ENCODE measurements around the gene PLET1.

Gene PLET1

GRCh38 chr11:112285841-112286311 lies 25.2 kb upstream of the PLET1 start:
- no peaks in the 10 kb centered on the region for H3K9me3 ChIP-seq (replicated peaks; ENCODE audit: insufficient read depth, low read length)
- H4K20me1 ChIP-seq (ENCODE audit: insufficient read depth, low read length) = no peaks in the 10 kb centered on the region
- H3K9me2 ChIP-seq (replicated peaks; ENCODE audit: insufficient read depth, low read length) = no peaks in the 10 kb centered on the region
- no peaks in the 10 kb centered on the region for H3K27me3 ChIP-seq (replicated peaks; ENCODE audit: insufficient read depth, low read length)
- no peaks in the 10 kb centered on the region for H3F3A ChIP-seq (ENCODE audit: insufficient read depth, low read length)
- H3K27ac ChIP-seq (ENCODE audit: low read length) = no peak overlapping the region
- H2AFZ ChIP-seq (ENCODE audit: low read length) = no peak overlapping the region
- H3K4me1 ChIP-seq (ENCODE audit: low read length) = no peaks in the 10 kb centered on the region
- no peaks in the 10 kb centered on the region for H3K36me3 ChIP-seq (replicated peaks; ENCODE audit: insufficient read depth, low read length)
- TF ChIP-seq EZH2phosphoT487 (IDR thresholded peaks at IDR 0.05; ENCODE audit: low read length) = no peak
- no peak for TF ChIP-seq EZH2 (optimal IDR thresholded peaks at IDR 0.05; ENCODE audit: low read depth, low read length)
- TF ChIP-seq CTCF (IDR thresholded peaks at IDR 0.05; ENCODE audit: low read length) = no peak
- H3K4me2 ChIP-seq (ENCODE audit: low read depth, low read length) = no peak overlapping the region
- H3K79me2 ChIP-seq (ENCODE audit: low read length) = no peaks in the 10 kb centered on the region
- H3K4me3 ChIP-seq (ENCODE audit: low read length) = no peak overlapping the region
- DNase-seq = no peak
- no peak overlapping the region for H3K9ac ChIP-seq (ENCODE audit: low read length)

- Histone ChIP-seq H3K4me1 (ENCODE audit: low read length) (no peaks in the 10 kb centered on the region), H3K4me2 (ENCODE audit: low read depth, low read length) (no peak overlapping the region), H2AFZ (ENCODE audit: low read length) (no peak overlapping the region), H4K20me1 (ENCODE audit: insufficient read depth, low read length) (no peaks in the 10 kb centered on the region), H3K36me3 (replicated peaks; ENCODE audit: insufficient read depth, low read length) (no peaks in the 10 kb centered on the region), H3K9me3 (replicated peaks; ENCODE audit: insufficient read depth, low read length) (no peaks in the 10 kb centered on the region), H3F3A (ENCODE audit: insufficient read depth, low read length) (no peaks in the 10 kb centered on the region), H3K4me3 (ENCODE audit: low read length) (no peak overlapping the region), H3K9ac (ENCODE audit: low read length) (no peak overlapping the region), H3K9me2 (replicated peaks; ENCODE audit: insufficient read depth, low read length) (no peaks in the 10 kb centered on the region), H3K27ac (ENCODE audit: low read length) (no peak overlapping the region), H3K79me2 (ENCODE audit: low read length) (no peaks in the 10 kb centered on the region), H3K27me3 (replicated peaks; ENCODE audit: insufficient read depth, low read length) (no peaks in the 10 kb centered on the region)
- DNase-seq = no peak
- TF ChIP-seq EZH2 (optimal IDR thresholded peaks at IDR 0.05; ENCODE audit: low read depth, low read length) (no peak), CTCF (IDR thresholded peaks at IDR 0.05; ENCODE audit: low read length) (no peak), EZH2phosphoT487 (IDR thresholded peaks at IDR 0.05; ENCODE audit: low read length) (no peak)
Measured at GRCh38 chr11:112281726-112282125, 21.1 kb upstream of the PLET1 start.

GRCh38 chr11:112280268-112281126 lies 19.8 kb upstream of the PLET1 start:
- H3K9ac ChIP-seq (ENCODE audit: low read length) = no peak overlapping the region; the same call in 1 of the 2 replicates
- H2AFZ ChIP-seq (ENCODE audit: low read length) = peak overlapping the region; percentile 96
- DNase-seq = peak; percentile 77
- TF ChIP-seq CTCF (IDR thresholded peaks at IDR 0.05; ENCODE audit: low read length) (peak; percentile 68), EZH2phosphoT487 (IDR thresholded peaks at IDR 0.05; ENCODE audit: low read length) (no peak)
- peak overlapping the region; percentile 71 for H3K4me3 ChIP-seq (ENCODE audit: low read length)
- H3K36me3 ChIP-seq (replicated peaks; ENCODE audit: insufficient read depth, low read length) = no peaks in the 10 kb centered on the region
- peak overlapping the region; percentile 98 for H3K4me2 ChIP-seq (ENCODE audit: low read depth, low read length)
- H3K27me3 ChIP-seq (replicated peaks; ENCODE audit: insufficient read depth, low read length) = no peaks in the 10 kb centered on the region
- no peaks in the 10 kb centered on the region for H3K9me3 ChIP-seq (replicated peaks; ENCODE audit: insufficient read depth, low read length)
- no peaks in the 10 kb centered on the region for H3F3A ChIP-seq (ENCODE audit: insufficient read depth, low read length)
- no peaks in the 10 kb centered on the region for H4K20me1 ChIP-seq (ENCODE audit: insufficient read depth, low read length)
- no peaks in the 10 kb centered on the region for H3K9me2 ChIP-seq (replicated peaks; ENCODE audit: insufficient read depth, low read length)
- no peaks in the 10 kb centered on the region for H3K4me1 ChIP-seq (ENCODE audit: low read length)
- H3K27ac ChIP-seq (ENCODE audit: low read length) = no peak overlapping the region
- H3K79me2 ChIP-seq (ENCODE audit: low read length) = no peaks in the 10 kb centered on the region

Data from MM.1S (cell line).